Heart left ventricle (tissue), 13 donors: ENCODE measurements around the gene SLC26A8.

Experiments used
- POLR2A ChIP-seq, 2 donors: fragments of 450-650 bp; IDR thresholded peaks; one replicate each; pipeline ENCODE4 v1.6.1; 2017; ENCODE audit warnings: antibody characterized with exemption in 2 of 2, mild to moderate bottlenecking in 2 of 2, moderate library complexity in 2 of 2
- TF ChIP-seq, protein P1 (sequence below), 12 donors: fragments of 200-600 bp; sonication (generic) in 4 of 12; IDR thresholded peaks; one replicate each; pipeline versions ENCODE4 v1.5.0 to v1.8.0; 2018 to 2022; ENCODE audit warnings: antibody characterized with exemption in 12 of 12, mild to moderate bottlenecking in 5 of 12
- donor health status: ischemic (EF 13 %, LVEDD 7.1; RV severe dilation, severe dysfunction).
- donor health status: DM: no; HTN: yes; CAD: no.
- donor health status: DM: no; HTN: no; CAD: no.
- donor health status: ischemic (EF 25% LVEDD 6.9; RV normal size, moderate dysfunction).
- donor health status: ischemic (EF 25% LVEDD 5.7; RV mildly dilated, moderate dysfunction).
- donor health status: ischemic (EF 35%, LVEDD 5.7; RV mildly dilated, moderate dysfunction).
- donor health status: nonischemic (EF 11% LVEDD 7.7; RV severe dilation, severe dysfunction).
- donor health status: DM: yes; HTN: yes; CAD: no.
- donor health status: PGD.
- donor health status: ischemic (EF 29% LVEDD 5.4; RV normal size, mild dysfunction).
- donor health status: nonischemic (EF 23%, LVEDD 6.1; RV moderate dilation, normal function).

DNA sequence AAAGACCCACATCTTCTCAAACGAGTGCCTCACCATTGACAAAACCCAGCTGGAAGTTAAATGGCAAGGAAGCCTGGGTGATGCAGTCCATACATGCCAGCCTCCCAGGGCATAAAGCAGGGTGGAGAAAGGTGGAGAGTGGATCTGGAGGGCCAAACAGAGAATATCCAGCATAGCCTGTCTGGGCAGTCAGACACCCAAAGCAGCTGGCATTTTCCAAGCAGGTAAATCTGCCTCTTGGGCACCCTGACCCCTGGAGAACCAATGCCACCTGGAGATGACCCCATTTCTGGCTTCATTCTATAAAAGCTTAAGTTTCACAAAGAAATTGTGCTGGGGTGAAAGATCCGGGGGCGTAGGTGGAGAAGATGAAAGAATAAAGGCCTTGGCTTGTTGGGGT is 98.5 kb downstream of the SLC26A8 start:
- TF ChIP-seq, protein P1, sequence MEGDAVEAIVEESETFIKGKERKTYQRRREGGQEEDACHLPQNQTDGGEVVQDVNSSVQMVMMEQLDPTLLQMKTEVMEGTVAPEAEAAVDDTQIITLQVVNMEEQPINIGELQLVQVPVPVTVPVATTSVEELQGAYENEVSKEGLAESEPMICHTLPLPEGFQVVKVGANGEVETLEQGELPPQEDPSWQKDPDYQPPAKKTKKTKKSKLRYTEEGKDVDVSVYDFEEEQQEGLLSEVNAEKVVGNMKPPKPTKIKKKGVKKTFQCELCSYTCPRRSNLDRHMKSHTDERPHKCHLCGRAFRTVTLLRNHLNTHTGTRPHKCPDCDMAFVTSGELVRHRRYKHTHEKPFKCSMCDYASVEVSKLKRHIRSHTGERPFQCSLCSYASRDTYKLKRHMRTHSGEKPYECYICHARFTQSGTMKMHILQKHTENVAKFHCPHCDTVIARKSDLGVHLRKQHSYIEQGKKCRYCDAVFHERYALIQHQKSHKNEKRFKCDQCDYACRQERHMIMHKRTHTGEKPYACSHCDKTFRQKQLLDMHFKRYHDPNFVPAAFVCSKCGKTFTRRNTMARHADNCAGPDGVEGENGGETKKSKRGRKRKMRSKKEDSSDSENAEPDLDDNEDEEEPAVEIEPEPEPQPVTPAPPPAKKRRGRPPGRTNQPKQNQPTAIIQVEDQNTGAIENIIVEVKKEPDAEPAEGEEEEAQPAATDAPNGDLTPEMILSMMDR (IDR thresholded peaks at IDR 0.05), result no peak
- no peak for TF ChIP-seq POLR2A (IDR thresholded peaks at IDR 0.05)
